ENCODE data around the gene ZNF839. TPM values are rescaled to one million over a fixed set of nuclear protein-coding genes. Genes with fewer than 3 reads are reported as not detected.
"Not testable (repeated sequence)": the region's sequence is repeated elsewhere in the genome, so short reads cannot be mapped to it uniquely, and the experiment has no call there.

ZNF839 gene
- polyA plus RNA-seq, 3 donors, result 11.6 to 13.4 (median 12.6) TPM

GRCh38 chr14:102304611-102305506 is 14.7 kb upstream of the ZNF839 start, which contains the start of gene MOK:
Gene MOK (minus strand): TSS chr14:102305164. CDS start chr14:102304968, 196 bp downstream.
- DNase-seq (ENCODE audit: low read depth in 3 of 3, low spot score in 2 of 3), result peak; percentile 94 to 98 (median 97)

- DNase-seq (ENCODE audit: low read depth in 3 of 3, low spot score in 2 of 3), result peak in 2 of 3 donors; percentile 73 to 79
Observed at GRCh38 chr14:102314242-102315011, 5.1 kb upstream of the ZNF839 start.

- DNase-seq (ENCODE audit: low read depth in 3 of 3, low spot score in 2 of 3), result no peak
Observed at GRCh38 chr14:102315121-102315520, 4.4 kb upstream of the ZNF839 start.

GRCh38 chr14:102316338-102316742 is 3.2 kb upstream of the ZNF839 start:
- no peak for DNase-seq (ENCODE audit: low read depth in 3 of 3, low spot score in 2 of 3)

GRCh38 chr14:102316743-102317563 is 2.6 kb upstream of the ZNF839 start:
- DNase-seq (ENCODE audit: low read depth in 3 of 3, low spot score in 2 of 3), result peak; percentile 82 to 88 (median 84)

GRCh38 chr14:102317564-102318248 is 1.8 kb upstream of the ZNF839 start:
- DNase-seq (ENCODE audit: low read depth in 3 of 3, low spot score in 2 of 3), result no peak

- no peak for DNase-seq (ENCODE audit: low read depth in 3 of 3, low spot score in 2 of 3)
Observed at GRCh38 chr14:102318781-102319276, 717 bp upstream of the ZNF839 start.

- no peak for DNase-seq (ENCODE audit: low read depth in 3 of 3, low spot score in 2 of 3)
Observed at GRCh38 chr14:102320033-102320660, 601 bp downstream of the ZNF839 start.

GRCh38 chr14:102320671-102321455 is 1.3 kb downstream of the ZNF839 start:
- no peak for DNase-seq (ENCODE audit: low read depth in 3 of 3, low spot score in 2 of 3)

- DNase-seq (ENCODE audit: low read depth in 3 of 3, low spot score in 2 of 3), result no peak
Observed at GRCh38 chr14:102321456-102322422, 2.2 kb downstream of the ZNF839 start.

- no peak for DNase-seq (ENCODE audit: low read depth in 3 of 3, low spot score in 2 of 3)
Observed at GRCh38 chr14:102323102-102323501, 3.6 kb downstream of the ZNF839 start.

GRCh38 chr14:102325791-102326345 is 6.3 kb downstream of the ZNF839 start:
- DNase-seq (ENCODE audit: low read depth in 3 of 3, low spot score in 2 of 3), result no peak

GRCh38 chr14:102326583-102326982 is 7.0 kb downstream of the ZNF839 start:
- DNase-seq (ENCODE audit: low read depth in 3 of 3, low spot score in 2 of 3), result no peak

GRCh38 chr14:102329381-102329780 is 9.8 kb downstream of the ZNF839 start:
- not testable (repeated sequence) for DNase-seq (ENCODE audit: low read depth in 3 of 3, low spot score in 2 of 3)

- DNase-seq (ENCODE audit: low read depth in 3 of 3, low spot score in 2 of 3), result no peak
Observed at GRCh38 chr14:102330806-102331205, 11.3 kb downstream of the ZNF839 start.

- no peak for DNase-seq (ENCODE audit: low read depth in 3 of 3, low spot score in 2 of 3)
Observed at GRCh38 chr14:102333390-102333789, 13.8 kb downstream of the ZNF839 start.

All from right renal cortex interstitium (tissue), 3 donors.